ENCODE measurements around the gene HEBP2.
A peak's percentile ranks its signal among the peaks of the same experiment; 100 is the strongest.

HEBP2 gene

GRCh38 chr6:138428944-138429598 is 25.0 kb downstream of the HEBP2 start:
- Histone ChIP-seq H3K4me1 (ENCODE audit: control insufficient read depth, insufficient read depth, low read length) (peaks cover 6% of the 10 kb centered on the region), H3K4me3 (ENCODE audit: low read length) (no peak overlapping the region), H3K9me3 (ENCODE audit: control insufficient read depth, low read length) (no peaks in the 10 kb centered on the region), H3K9ac (ENCODE audit: low read length) (no peak overlapping the region), H3K36me3 (ENCODE audit: control insufficient read depth, insufficient read depth, low read length, severe bottlenecking) (peaks cover 29% of the 10 kb centered on the region), H3K27me3 (replicated peaks; ENCODE audit: control insufficient read depth, insufficient read depth, low read length) (no peaks in the 10 kb centered on the region)
- peak; percentile 86 for DNase-seq (ENCODE audit: low read depth)

- Histone ChIP-seq H3K4me1 (ENCODE audit: control insufficient read depth, insufficient read depth, low read length) (peaks cover 6% of the 10 kb centered on the region), H3K4me3 (ENCODE audit: low read length) (no peak overlapping the region), H3K9ac (ENCODE audit: low read length) (no peak overlapping the region), H3K27me3 (replicated peaks; ENCODE audit: control insufficient read depth, insufficient read depth, low read length) (no peaks in the 10 kb centered on the region), H3K36me3 (ENCODE audit: control insufficient read depth, insufficient read depth, low read length, severe bottlenecking) (peaks cover 24% of the 10 kb centered on the region), H3K9me3 (ENCODE audit: control insufficient read depth, low read length) (no peaks in the 10 kb centered on the region)
- DNase-seq (ENCODE audit: low read depth), result no peak
These were observed 25.7 kb downstream of the HEBP2 start for GRCh38 chr6:138429761-138430160.

- H3K27me3 ChIP-seq (replicated peaks; ENCODE audit: control insufficient read depth, insufficient read depth, low read length), result no peaks in the 10 kb centered on the region
- H3K9me3 ChIP-seq (ENCODE audit: control insufficient read depth, low read length), result no peaks in the 10 kb centered on the region
- H3K4me1 ChIP-seq (ENCODE audit: control insufficient read depth, insufficient read depth, low read length), result peaks cover 6% of the 10 kb centered on the region
- H3K9ac ChIP-seq (ENCODE audit: low read length), result no peak overlapping the region
- no peak overlapping the region for H3K4me3 ChIP-seq (ENCODE audit: low read length)
- H3K36me3 ChIP-seq (ENCODE audit: control insufficient read depth, insufficient read depth, low read length, severe bottlenecking), result peaks cover 24% of the 10 kb centered on the region
- no peak for DNase-seq (ENCODE audit: low read depth)
These were observed 26.5 kb downstream of the HEBP2 start for GRCh38 chr6:138430361-138431145.

GRCh38 chr6:138431256-138432062 is 27.4 kb downstream of the HEBP2 start:
- DNase-seq (ENCODE audit: low read depth), result no peak
- H3K9me3 ChIP-seq (ENCODE audit: control insufficient read depth, low read length), result no peaks in the 10 kb centered on the region

GRCh38 chr6:138432063-138432356 is 28.0 kb downstream of the HEBP2 start:
- H3K27me3 ChIP-seq (replicated peaks; ENCODE audit: control insufficient read depth, insufficient read depth, low read length), result no peaks in the 10 kb centered on the region
- H3K9me3 ChIP-seq (ENCODE audit: control insufficient read depth, low read length), result no peaks in the 10 kb centered on the region
- no peak overlapping the region for H3K4me3 ChIP-seq (ENCODE audit: low read length)
- peaks cover 6% of the 10 kb centered on the region for H3K4me1 ChIP-seq (ENCODE audit: control insufficient read depth, insufficient read depth, low read length)
- peaks cover 23% of the 10 kb centered on the region for H3K36me3 ChIP-seq (ENCODE audit: control insufficient read depth, insufficient read depth, low read length, severe bottlenecking)
- H3K9ac ChIP-seq (ENCODE audit: low read length), result no peak overlapping the region
- DNase-seq (ENCODE audit: low read depth), result no peak

More at GRCh38 chr6:138431256-138432062, 27.4 kb downstream of the HEBP2 start:
- H3K9ac ChIP-seq (ENCODE audit: low read length), result no peak overlapping the region
- no peak overlapping the region for H3K4me3 ChIP-seq (ENCODE audit: low read length)
- H3K36me3 ChIP-seq (ENCODE audit: control insufficient read depth, insufficient read depth, low read length, severe bottlenecking), result peaks cover 23% of the 10 kb centered on the region
- peaks cover 6% of the 10 kb centered on the region for H3K4me1 ChIP-seq (ENCODE audit: control insufficient read depth, insufficient read depth, low read length)
- no peaks in the 10 kb centered on the region for H3K27me3 ChIP-seq (replicated peaks; ENCODE audit: control insufficient read depth, insufficient read depth, low read length)

GRCh38 chr6:138434096-138434495 is 30.1 kb downstream of the HEBP2 start:
- Histone ChIP-seq H3K36me3 (ENCODE audit: control insufficient read depth, insufficient read depth, low read length, severe bottlenecking) (peaks cover 26% of the 10 kb centered on the region), H3K9ac (ENCODE audit: low read length) (no peak overlapping the region), H3K9me3 (ENCODE audit: control insufficient read depth, low read length) (no peaks in the 10 kb centered on the region), H3K27me3 (replicated peaks; ENCODE audit: control insufficient read depth, insufficient read depth, low read length) (no peaks in the 10 kb centered on the region), H3K4me3 (ENCODE audit: low read length) (no peak overlapping the region), H3K4me1 (ENCODE audit: control insufficient read depth, insufficient read depth, low read length) (peaks cover 3% of the 10 kb centered on the region)
- DNase-seq (ENCODE audit: low read depth), result no peak

- no peak overlapping the region for H3K9ac ChIP-seq (ENCODE audit: low read length)
- no peaks in the 10 kb centered on the region for H3K27me3 ChIP-seq (replicated peaks; ENCODE audit: control insufficient read depth, insufficient read depth, low read length)
- H3K9me3 ChIP-seq (ENCODE audit: control insufficient read depth, low read length), result no peaks in the 10 kb centered on the region
- no peak overlapping the region for H3K4me3 ChIP-seq (ENCODE audit: low read length)
- DNase-seq (ENCODE audit: low read depth), result no peak
- no peaks in the 10 kb centered on the region for H3K4me1 ChIP-seq (ENCODE audit: control insufficient read depth, insufficient read depth, low read length)
- peaks cover 26% of the 10 kb centered on the region for H3K36me3 ChIP-seq (ENCODE audit: control insufficient read depth, insufficient read depth, low read length, severe bottlenecking)
These were observed 30.9 kb downstream of the HEBP2 start for GRCh38 chr6:138434925-138435324.

- H3K9me3 ChIP-seq (ENCODE audit: control insufficient read depth, low read length), result no peaks in the 10 kb centered on the region
- H3K27me3 ChIP-seq (replicated peaks; ENCODE audit: control insufficient read depth, insufficient read depth, low read length), result no peaks in the 10 kb centered on the region
- H3K36me3 ChIP-seq (ENCODE audit: control insufficient read depth, insufficient read depth, low read length, severe bottlenecking), result peaks cover 18% of the 10 kb centered on the region
- H3K4me1 ChIP-seq (ENCODE audit: control insufficient read depth, insufficient read depth, low read length), result no peaks in the 10 kb centered on the region
- H3K9ac ChIP-seq (ENCODE audit: low read length), result no peak overlapping the region
- no peak overlapping the region for H3K4me3 ChIP-seq (ENCODE audit: low read length)
- no peak for DNase-seq (ENCODE audit: low read depth)
These were observed 35.5 kb downstream of the HEBP2 start for GRCh38 chr6:138439546-138439945.

GRCh38 chr6:138440296-138440695 is 36.3 kb downstream of the HEBP2 start:
- H3K9me3 ChIP-seq (ENCODE audit: control insufficient read depth, low read length), result no peaks in the 10 kb centered on the region
- H3K9ac ChIP-seq (ENCODE audit: low read length), result no peak overlapping the region
- no peaks in the 10 kb centered on the region for H3K27me3 ChIP-seq (replicated peaks; ENCODE audit: control insufficient read depth, insufficient read depth, low read length)
- no peaks in the 10 kb centered on the region for H3K4me1 ChIP-seq (ENCODE audit: control insufficient read depth, insufficient read depth, low read length)
- no peak for DNase-seq (ENCODE audit: low read depth)
- H3K4me3 ChIP-seq (ENCODE audit: low read length), result no peak overlapping the region
- H3K36me3 ChIP-seq (ENCODE audit: control insufficient read depth, insufficient read depth, low read length, severe bottlenecking), result peaks cover 18% of the 10 kb centered on the region

GRCh38 chr6:138440758-138441357 is 36.8 kb downstream of the HEBP2 start:
- Histone ChIP-seq H3K27me3 (replicated peaks; ENCODE audit: control insufficient read depth, insufficient read depth, low read length) (no peaks in the 10 kb centered on the region), H3K4me3 (ENCODE audit: low read length) (no peak overlapping the region), H3K36me3 (ENCODE audit: control insufficient read depth, insufficient read depth, low read length, severe bottlenecking) (peaks cover 16% of the 10 kb centered on the region), H3K9ac (ENCODE audit: low read length) (no peak overlapping the region), H3K9me3 (ENCODE audit: control insufficient read depth, low read length) (no peaks in the 10 kb centered on the region), H3K4me1 (ENCODE audit: control insufficient read depth, insufficient read depth, low read length) (no peaks in the 10 kb centered on the region)
- no peak for DNase-seq (ENCODE audit: low read depth)

- Histone ChIP-seq H3K9ac (ENCODE audit: low read length) (no peak overlapping the region), H3K4me1 (ENCODE audit: control insufficient read depth, insufficient read depth, low read length) (no peaks in the 10 kb centered on the region), H3K4me3 (ENCODE audit: low read length) (no peak overlapping the region), H3K27me3 (replicated peaks; ENCODE audit: control insufficient read depth, insufficient read depth, low read length) (no peaks in the 10 kb centered on the region), H3K36me3 (ENCODE audit: control insufficient read depth, insufficient read depth, low read length, severe bottlenecking) (peaks cover 20% of the 10 kb centered on the region), H3K9me3 (ENCODE audit: control insufficient read depth, low read length) (no peaks in the 10 kb centered on the region)
- no peak for DNase-seq (ENCODE audit: low read depth)
These were observed 37.9 kb downstream of the HEBP2 start for GRCh38 chr6:138441965-138442364.

All from adipocyte (in vitro differentiated cells).